Nephron (organoid): ENCODE results near the gene CHST11.
"Not testable (repeated sequence)": the region's sequence is repeated elsewhere in the genome, so short reads cannot be mapped to it uniquely, and the experiment has no call there.

ENCODE experiments used
- H3K27ac Mint-ChIP-seq, 3 experiments: 2 replicates each; pipeline ENCODE4 v1.8.0; 2020; ENCODE audit warnings: mixed read lengths in 3 of 3, mild to moderate bottlenecking in 2 of 3, moderate library complexity in 1 of 3
- H3K27me3 Mint-ChIP-seq: 2 replicates; pipeline ENCODE4 v1.8.0; 2021; ENCODE audit warnings: low read depth, mild to moderate bottlenecking, moderate library complexity, mixed read lengths
- H3K36me3 Mint-ChIP-seq: 2 replicates; pipeline ENCODE4 v1.8.0; 2020; ENCODE audit warnings: low read depth, mixed read lengths
- H3K4me1 Mint-ChIP-seq: 2 replicates; pipeline ENCODE4 v1.8.0; 2020; ENCODE audit warnings: mixed read lengths
- H3K4me3 Mint-ChIP-seq, 3 experiments: 2 replicates each; pipeline ENCODE4 v1.8.0; 2020; ENCODE audit warnings: mild to moderate bottlenecking in 3 of 3, mixed read lengths in 3 of 3, moderate library complexity in 2 of 3
- H3K9me3 Mint-ChIP-seq: 2 replicates; pipeline ENCODE4 v1.8.0; 2020; ENCODE audit warnings: mixed read lengths
- CTCF ChIP-seq, 3 experiments: fragments of 200-600 bp; sonication (generic); IDR thresholded peaks; one replicate each; pipeline ENCODE4 v1.5.0; 2021; ENCODE audit warnings: antibody characterized with exemption in 3 of 3; ENCODE audit not compliant: unreplicated experiment in 3 of 3

The CHST11 gene

GRCh38 chr12:104741497-104742367 lies 285.0 kb downstream of the CHST11 start:
- Mint-ChIP-seq H3K4me3 (no peak overlapping the region), H3K36me3 (no peaks in the 10 kb centered on the region), H3K4me1 (peaks cover 64% of the 10 kb centered on the region), H3K9me3 (peaks cover 2% of the 10 kb centered on the region), H3K27ac (peak overlapping the region in 1 of 3 experiments; percentile 5), H3K27me3 (peaks cover 3% of the 10 kb centered on the region)
- no peak for TF ChIP-seq CTCF (IDR thresholded peaks at IDR 0.05; ENCODE audit: unreplicated experiment in 3 of 3)

- no peak for TF ChIP-seq CTCF (IDR thresholded peaks at IDR 0.05; ENCODE audit: unreplicated experiment in 3 of 3)
- Mint-ChIP-seq H3K4me3 (no peak overlapping the region), H3K9me3 (peaks cover 2% of the 10 kb centered on the region), H3K36me3 (no peaks in the 10 kb centered on the region), H3K4me1 (peaks cover 63% of the 10 kb centered on the region), H3K27me3 (no peaks in the 10 kb centered on the region), H3K27ac (peak overlapping the region in 2 of 3 experiments; percentile 1 to 6)
These were observed 285.9 kb downstream of the CHST11 start for GRCh38 chr12:104742551-104743201.

- Mint-ChIP-seq H3K27me3 (no peaks in the 10 kb centered on the region), H3K9me3 (peaks cover 2% of the 10 kb centered on the region), H3K4me3 (no peak overlapping the region), H3K36me3 (no peaks in the 10 kb centered on the region), H3K4me1 (peaks cover 62% of the 10 kb centered on the region), H3K27ac (peak overlapping the region in 2 of 3 experiments; percentile 1 to 6)
- no peak for TF ChIP-seq CTCF (IDR thresholded peaks at IDR 0.05; ENCODE audit: unreplicated experiment in 3 of 3)
These were observed 286.4 kb downstream of the CHST11 start for GRCh38 chr12:104743202-104743580.

- H3K4me1 Mint-ChIP-seq = peaks cover 58% of the 10 kb centered on the region
- not testable (repeated sequence) for H3K9me3 Mint-ChIP-seq, H3K27ac Mint-ChIP-seq, H3K4me3 Mint-ChIP-seq, H3K27me3 Mint-ChIP-seq, H3K36me3 Mint-ChIP-seq
These were observed 287.2 kb downstream of the CHST11 start for GRCh38 chr12:104743753-104744548.

GRCh38 chr12:104746467-104747088 lies 289.8 kb downstream of the CHST11 start:
- Mint-ChIP-seq H3K4me1 (peaks cover 47% of the 10 kb centered on the region), H3K9me3 (peaks cover 2% of the 10 kb centered on the region)

More at GRCh38 chr12:104746467-104747088, 289.8 kb downstream of the CHST11 start:
- H3K4me3 Mint-ChIP-seq = no peak overlapping the region
- H3K27me3 Mint-ChIP-seq = peaks cover 7% of the 10 kb centered on the region
- H3K27ac Mint-ChIP-seq = no peak overlapping the region
- no peak for TF ChIP-seq CTCF (IDR thresholded peaks at IDR 0.05; ENCODE audit: unreplicated experiment in 3 of 3)
- no peaks in the 10 kb centered on the region for H3K36me3 Mint-ChIP-seq
